Body of pancreas (tissue), 4 donors: ENCODE results near the gene GARNL3. TPM values are rescaled to one million over a fixed set of nuclear protein-coding genes. Genes with fewer than 3 reads are reported as not detected.

ENCODE experiments used
- ATAC-seq: fragments of 150-250 bp; one replicate; pipeline ENCODE4 v1.9.1; 2016
- DNase-seq, 4 donors: peaks; one replicate each; pipeline ENCODE4 v3.0.0-alpha.2; 2019
- H3K27ac ChIP-seq, 4 donors: fragments of 200-600 bp; sonication (generic); 1 replicate in 3 of 4; 2 replicates in 1 of 4; pipeline versions ENCODE4 v1.5.1 to v1.6.1; 2016 to 2019; ENCODE audit warnings: mild to moderate bottlenecking in 1 of 4, mixed read lengths in 1 of 4, moderate library complexity in 1 of 4
- H3K27me3 ChIP-seq, 2 donors: fragments of 200-600 bp; sonication (generic); one replicate each; pipeline ENCODE4 v1.6.0; 2016; ENCODE audit warnings: mild to moderate bottlenecking in 1 of 2
- H3K36me3 ChIP-seq, 2 donors: fragments of 200-600 bp; sonication (generic); replicated peaks in 1 of 2; 2 replicates each; pipeline ENCODE4 v1.5.1; 2016; ENCODE audit warnings: low read depth in 2 of 2; ENCODE audit not compliant: insufficient read depth in 1 of 2
- H3K4me1 ChIP-seq: fragments of 200-600 bp; sonication (generic); one replicate; pipeline ENCODE4 v1.6.0; 2016
- H3K4me3 ChIP-seq, 2 donors: fragments of 200-600 bp; sonication (generic); 1 replicate in 1 of 2; 2 replicates in 1 of 2; pipeline ENCODE4 v1.5.1; 2016 to 2019
- H3K9me3 ChIP-seq, 3 donors: fragments of 200-600 bp; sonication (generic); 1 replicate in 2 of 3; 2 replicates in 1 of 3; pipeline ENCODE4 v1.5.1; 2016
- CTCF ChIP-seq, 7 experiments: fragments of 450-650 bp in 4 of 7; fragments of 200-600 bp in 3 of 7; sonication (generic) in 3 of 7; IDR thresholded peaks; one replicate each; pipeline ENCODE4 v1.5.1; 2016 to 2019; ENCODE audit warnings: antibody characterized with exemption in 7 of 7
- POLR2A ChIP-seq, 3 donors: fragments of 450-650 bp; IDR thresholded peaks; one replicate each; pipeline ENCODE4 v1.6.1; 2016; ENCODE audit warnings: antibody characterized with exemption in 3 of 3, mild to moderate bottlenecking in 2 of 3
- WGBS, 2 donors: methylation state at CpG; one replicate each; pipeline ENCODE4 v1.1.5; 2017; 5-methylcytosine and 5-hydroxymethylcytosine counted together
- intact Hi-C: fragments of 100-400 bp; cut with DNase I; formaldehyde crosslinking; loops from one replicate; pipeline ENCODE4 v1.15.1; 2023
- total RNA-seq, 2 donors: library from RNA; depleted of rRNA; stranded (reverse); fragments of >200 nt; gene quantifications; one replicate each; pipeline ENCODE4 v1.1.0, GENCODE V29; 2016

GARNL3 gene
- total RNA-seq, 2 donors from 2014 or later: 5.9 to 23.6 TPM

- H3K27ac ChIP-seq: no peak overlapping the region
- TF ChIP-seq CTCF (IDR thresholded peaks at IDR 0.05) (peak; percentile 16 to 71 (median 46)), POLR2A (IDR thresholded peaks at IDR 0.05) (no peak)
- WGBS, 2 donors: 57 to 71% methylated on average over 8 of the region's 8 CpGs
- H3K9me3 ChIP-seq: no peaks in the 10 kb centered on the region
- ATAC-seq (peak; percentile 69), DNase-seq (peak in 3 of 4 donors; percentile 28 to 38 (median 30))
- no peak overlapping the region for H3K4me3 ChIP-seq
- no peaks in the 10 kb centered on the region for H3K4me1 ChIP-seq
- intact Hi-C loops: no loop called here
- no peaks in the 10 kb centered on the region for H3K36me3 ChIP-seq
- no peaks in the 10 kb centered on the region for H3K27me3 ChIP-seq
Observed at GRCh38 chr9:127347831-127348776, 83.5 kb downstream of the GARNL3 start.

- WGBS, 2 donors: 87 to 91% methylated on average over 12 of the region's 12 CpGs
- TF ChIP-seq POLR2A (IDR thresholded peaks at IDR 0.05): no peak
- no peak for TF ChIP-seq CTCF (IDR thresholded peaks at IDR 0.05)
- Histone ChIP-seq H3K4me3 (no peak overlapping the region), H3K27me3 (no peaks in the 10 kb centered on the region), H3K27ac (no peak overlapping the region), H3K9me3 (no peaks in the 10 kb centered on the region), H3K4me1 (no peaks in the 10 kb centered on the region), H3K36me3 (no peaks in the 10 kb centered on the region)
- DNase-seq: no peak
- intact Hi-C loops: loop anchor here (5.0 kb wide), 1 partner anchor 142 kb away; no protein-coding TSS in a partner anchor
- ATAC-seq: no peak
Observed at GRCh38 chr9:127349483-127350113, 85.0 kb downstream of the GARNL3 start.

- TF ChIP-seq CTCF (IDR thresholded peaks at IDR 0.05): no peak
- no peak for TF ChIP-seq POLR2A (IDR thresholded peaks at IDR 0.05)
- Histone ChIP-seq H3K4me3 (no peak overlapping the region), H3K27ac (no peak overlapping the region), H3K36me3 (no peaks in the 10 kb centered on the region), H3K9me3 (no peaks in the 10 kb centered on the region), H3K4me1 (no peaks in the 10 kb centered on the region), H3K27me3 (no peaks in the 10 kb centered on the region)
- 79 to 90% methylated on average over 4 of the region's 4 CpGs for WGBS, 2 donors
- intact Hi-C loops: loop anchor here (5.0 kb wide), 1 partner anchor 144 kb away; no protein-coding TSS in a partner anchor
- no peak for DNase-seq
- ATAC-seq: no peak
Observed at GRCh38 chr9:127351182-127352166, 86.9 kb downstream of the GARNL3 start.

GRCh38 chr9:127353882-127354281, 89.3 kb downstream of the GARNL3 start:
- no peak overlapping the region for H3K27ac ChIP-seq
- WGBS, 2 donors: 62 to 84% methylated on average over 5 of the region's 5 CpGs
- intact Hi-C loops: loop anchor here (5.0 kb wide), 1 partner anchor 147 kb away; no protein-coding TSS in a partner anchor
- no peaks in the 10 kb centered on the region for H3K27me3 ChIP-seq
- no peaks in the 10 kb centered on the region for H3K36me3 ChIP-seq
- no peaks in the 10 kb centered on the region for H3K4me1 ChIP-seq
- H3K4me3 ChIP-seq: no peak overlapping the region
- DNase-seq: no peak
- no peak for TF ChIP-seq CTCF (IDR thresholded peaks at IDR 0.05)
- no peaks in the 10 kb centered on the region for H3K9me3 ChIP-seq
- ATAC-seq: no peak
